Measurements from ENCODE around the gene ZNF891. TPM values are rescaled to one million over a fixed set of nuclear protein-coding genes. Genes with fewer than 3 reads are reported as not detected.

ZNF891 gene
- total RNA-seq, 2 experiments from 2014 or later, result 1.4 TPM

GRCh38 chr12:133083345-133083744, 46.7 kb downstream of the ZNF891 start:
- DNase-seq, result no peak
- H3K9me3 Mint-ChIP-seq, result peaks cover 52% of the 10 kb centered on the region
- no peak overlapping the region for H3K27ac Mint-ChIP-seq
- H3K4me1 Mint-ChIP-seq, result peaks cover 9% of the 10 kb centered on the region
- H3K27me3 Mint-ChIP-seq, result no peaks in the 10 kb centered on the region
- H3K4me3 Mint-ChIP-seq, result no peak overlapping the region
- peaks cover 68% of the 10 kb centered on the region for H3K36me3 Mint-ChIP-seq

GRCh38 chr12:133081159-133081780, 48.8 kb downstream of the ZNF891 start:
- Mint-ChIP-seq H3K4me1 (peaks cover 9% of the 10 kb centered on the region), H3K9me3 (peaks cover 52% of the 10 kb centered on the region), H3K27me3 (no peaks in the 10 kb centered on the region), H3K36me3 (peaks cover 57% of the 10 kb centered on the region), H3K27ac (no peak overlapping the region), H3K4me3 (no peak overlapping the region)
- peak; percentile 8 for DNase-seq

GRCh38 chr12:133080368-133081158, 49.5 kb downstream of the ZNF891 start, which contains the start of gene ZNF140:
Gene ZNF140, plus strand, starts transcription at chr12:133080923. Its CDS starts 398 bp downstream, at chr12:133081321.
- Mint-ChIP-seq H3K4me3 (no peak within 1 kb of the TSS), H3K9me3 (peaks cover 52% of the 10 kb centered on the region), H3K4me1 (peaks cover 9% of the 10 kb centered on the region), H3K36me3 (peaks cover 51% of the 10 kb centered on the region), H3K27me3 (no peaks in the 10 kb centered on the region), H3K27ac (no peak within 1 kb of the TSS)
- DNase-seq, result peak; percentile 97

GRCh38 chr12:133080026-133080367, 50.1 kb downstream of the ZNF891 start:
- H3K4me1 Mint-ChIP-seq, result peaks cover 9% of the 10 kb centered on the region
- peaks cover 45% of the 10 kb centered on the region for H3K36me3 Mint-ChIP-seq
- peaks cover 51% of the 10 kb centered on the region for H3K9me3 Mint-ChIP-seq

GRCh38 chr12:133073836-133074235, 56.2 kb downstream of the ZNF891 start:
- Mint-ChIP-seq H3K27me3 (no peaks in the 10 kb centered on the region), H3K4me1 (no peaks in the 10 kb centered on the region), H3K27ac (no peak overlapping the region), H3K36me3 (peaks cover 18% of the 10 kb centered on the region), H3K4me3 (no peak overlapping the region), H3K9me3 (peaks cover 46% of the 10 kb centered on the region)
- no peak for DNase-seq

More at GRCh38 chr12:133080026-133080367, 50.1 kb downstream of the ZNF891 start:
- H3K27me3 Mint-ChIP-seq, result no peaks in the 10 kb centered on the region
- no peak overlapping the region for H3K27ac Mint-ChIP-seq
- no peak overlapping the region for H3K4me3 Mint-ChIP-seq
- DNase-seq, result peak; percentile 93

DNA sequence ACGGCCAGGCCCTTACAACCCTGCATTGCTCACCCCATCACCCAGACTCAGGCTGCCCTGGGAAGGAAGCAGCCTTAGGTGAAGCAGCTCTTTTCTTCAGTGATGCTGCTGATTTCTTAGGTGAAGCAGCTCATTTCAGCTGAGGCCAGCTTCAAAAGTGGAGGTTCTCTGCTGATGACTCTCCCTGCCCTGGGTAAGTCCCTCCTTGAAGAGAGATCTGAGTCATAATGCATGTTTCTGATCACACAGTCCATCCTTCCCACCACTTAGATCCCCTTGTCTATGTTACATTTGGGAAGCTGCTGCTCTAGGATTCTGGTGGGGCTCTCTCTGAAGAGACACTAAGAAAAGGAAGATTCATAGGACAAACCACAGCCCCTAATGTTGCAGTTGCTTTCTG, 66.5 kb downstream of the ZNF891 start:
- H3K27ac Mint-ChIP-seq, result no peak overlapping the region
- no peak for DNase-seq
- no peaks in the 10 kb centered on the region for H3K27me3 Mint-ChIP-seq
- no peak overlapping the region for H3K4me3 Mint-ChIP-seq
- H3K9me3 Mint-ChIP-seq, result peaks cover 61% of the 10 kb centered on the region
- no peaks in the 10 kb centered on the region for H3K4me1 Mint-ChIP-seq
- peaks cover 45% of the 10 kb centered on the region for H3K36me3 Mint-ChIP-seq

DNA sequence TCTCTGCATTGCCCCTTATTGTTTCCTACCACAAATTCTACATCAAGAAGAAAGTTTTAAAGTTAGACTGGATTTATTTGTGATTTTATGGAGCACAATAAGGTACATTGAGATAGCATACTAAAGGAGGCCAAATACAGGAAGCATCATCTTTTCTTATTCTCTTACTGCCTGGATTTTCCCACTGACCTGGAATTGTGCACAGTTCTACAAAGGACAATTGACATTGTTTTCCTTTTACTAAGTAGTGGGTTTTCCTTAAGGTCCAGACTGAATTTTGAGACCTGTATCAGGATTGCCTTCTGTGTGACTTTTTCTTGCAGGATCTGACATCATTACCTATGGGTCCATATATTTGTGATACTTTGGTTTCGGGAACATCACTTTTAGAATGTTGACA, 68.1 kb downstream of the ZNF891 start:
- no peaks in the 10 kb centered on the region for H3K4me1 Mint-ChIP-seq
- peaks cover 58% of the 10 kb centered on the region for H3K36me3 Mint-ChIP-seq
- no peaks in the 10 kb centered on the region for H3K27me3 Mint-ChIP-seq
- no peak for DNase-seq
- H3K9me3 Mint-ChIP-seq, result peaks cover 68% of the 10 kb centered on the region
- H3K4me3 Mint-ChIP-seq, result no peak overlapping the region
- no peak overlapping the region for H3K27ac Mint-ChIP-seq

GRCh38 chr12:133058203-133059113, 71.6 kb downstream of the ZNF891 start:
- Mint-ChIP-seq H3K4me1 (no peaks in the 10 kb centered on the region), H3K27ac (peak overlapping the region; percentile 29), H3K9me3 (peaks cover 52% of the 10 kb centered on the region)

GRCh38 chr12:133057446-133057845, 72.6 kb downstream of the ZNF891 start:
- peaks cover 51% of the 10 kb centered on the region for H3K9me3 Mint-ChIP-seq
- no peak for DNase-seq
- no peaks in the 10 kb centered on the region for H3K4me1 Mint-ChIP-seq
- no peaks in the 10 kb centered on the region for H3K27me3 Mint-ChIP-seq
- peaks cover 71% of the 10 kb centered on the region for H3K36me3 Mint-ChIP-seq
- H3K4me3 Mint-ChIP-seq, result no peak overlapping the region
- H3K27ac Mint-ChIP-seq, result no peak overlapping the region

More at GRCh38 chr12:133058203-133059113, 71.6 kb downstream of the ZNF891 start:
- Mint-ChIP-seq H3K27me3 (no peaks in the 10 kb centered on the region), H3K4me3 (no peak overlapping the region), H3K36me3 (peaks cover 69% of the 10 kb centered on the region)
- DNase-seq, result no peak

Other genes starting within 250 kb of the ZNF891 start
- gene CHFR, start 242.7 kb downstream of the ZNF891 start, total RNA-seq, result 10 to 100 TPM; 47.9 to 48.6 TPM
- gene ZNF605, start 174.0 kb downstream of the ZNF891 start, total RNA-seq, result 1 to 10 TPM; 4.2 to 5.1 TPM
- 10 to 100 TPM; 17.4 to 19.1 TPM for gene ZNF26, start 143.9 kb downstream of the ZNF891 start, total RNA-seq
- gene ZNF84, start 92.8 kb downstream of the ZNF891 start, total RNA-seq, result 10 to 100 TPM; 17.0 to 19.6 TPM
- 10 to 100 TPM; 17.0 TPM for gene ZNF140, start 49.4 kb downstream of the ZNF891 start, total RNA-seq
- 1 to 10 TPM; 4.8 to 7.2 TPM for gene ZNF10, start 353 bp upstream of the ZNF891 start, total RNA-seq
- gene ZNF268, start 51.2 kb upstream of the ZNF891 start, total RNA-seq, result 10 to 100 TPM; 19.8 to 20.5 TPM
- gene ANHX, start 105.6 kb upstream of the ZNF891 start, total RNA-seq, result not detected